HG02981 (cell line): Measurements from ENCODE around the gene SLC5A10.

ENCODE experiments used
- ATAC-seq: cut with Tn5 transposase; IDR thresholded peaks from one replicate; pipeline ENCODE4 v1.9.1; 2021; ENCODE audit warnings: mild to moderate bottlenecking, moderate library complexity; ENCODE audit not compliant: unreplicated experiment

SLC5A10 gene

GRCh38 chr17:18963126-18964017, 11.4 kb downstream of the SLC5A10 start:
- ATAC-seq: no peak

GRCh38 chr17:18964018-18964351, 12.0 kb downstream of the SLC5A10 start:
- no peak for ATAC-seq

GRCh38 chr17:18964550-18964949, 12.6 kb downstream of the SLC5A10 start:
- no peak for ATAC-seq

DNA sequence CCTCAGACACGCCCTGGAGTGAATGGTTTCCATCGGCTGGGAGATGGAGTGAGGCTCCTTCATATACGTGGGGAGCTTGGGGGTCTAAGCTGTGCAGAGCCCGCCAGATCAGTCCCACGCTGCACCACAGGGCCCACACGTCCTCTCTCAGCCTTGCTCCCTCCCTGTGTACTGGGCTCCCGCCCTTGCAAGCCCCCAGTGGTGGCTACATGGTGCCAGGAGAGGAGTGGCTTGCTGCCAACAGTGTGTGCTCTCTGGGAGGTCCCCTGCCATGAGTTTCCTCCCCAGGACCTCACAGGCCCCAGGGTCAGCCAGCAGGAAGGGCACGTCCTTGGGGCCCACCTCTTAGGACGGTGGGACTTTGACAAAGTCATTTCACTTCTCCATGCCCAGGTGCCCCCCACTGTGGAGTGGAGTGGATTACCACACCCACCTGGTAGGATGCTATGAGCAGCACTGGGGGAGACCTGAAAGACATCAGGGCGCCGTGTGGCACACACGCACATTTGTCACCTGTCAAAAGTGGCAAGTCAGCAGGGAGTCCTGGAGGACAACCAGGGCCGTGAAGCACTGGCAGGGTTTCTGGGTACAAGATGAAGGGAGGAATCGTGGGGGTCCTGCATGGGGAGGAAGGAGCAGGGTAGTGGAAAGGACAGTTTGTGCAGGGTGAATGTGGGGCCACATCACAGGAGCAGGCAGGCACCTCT, 13.7 kb downstream of the SLC5A10 start:
- ATAC-seq: no peak

DNA sequence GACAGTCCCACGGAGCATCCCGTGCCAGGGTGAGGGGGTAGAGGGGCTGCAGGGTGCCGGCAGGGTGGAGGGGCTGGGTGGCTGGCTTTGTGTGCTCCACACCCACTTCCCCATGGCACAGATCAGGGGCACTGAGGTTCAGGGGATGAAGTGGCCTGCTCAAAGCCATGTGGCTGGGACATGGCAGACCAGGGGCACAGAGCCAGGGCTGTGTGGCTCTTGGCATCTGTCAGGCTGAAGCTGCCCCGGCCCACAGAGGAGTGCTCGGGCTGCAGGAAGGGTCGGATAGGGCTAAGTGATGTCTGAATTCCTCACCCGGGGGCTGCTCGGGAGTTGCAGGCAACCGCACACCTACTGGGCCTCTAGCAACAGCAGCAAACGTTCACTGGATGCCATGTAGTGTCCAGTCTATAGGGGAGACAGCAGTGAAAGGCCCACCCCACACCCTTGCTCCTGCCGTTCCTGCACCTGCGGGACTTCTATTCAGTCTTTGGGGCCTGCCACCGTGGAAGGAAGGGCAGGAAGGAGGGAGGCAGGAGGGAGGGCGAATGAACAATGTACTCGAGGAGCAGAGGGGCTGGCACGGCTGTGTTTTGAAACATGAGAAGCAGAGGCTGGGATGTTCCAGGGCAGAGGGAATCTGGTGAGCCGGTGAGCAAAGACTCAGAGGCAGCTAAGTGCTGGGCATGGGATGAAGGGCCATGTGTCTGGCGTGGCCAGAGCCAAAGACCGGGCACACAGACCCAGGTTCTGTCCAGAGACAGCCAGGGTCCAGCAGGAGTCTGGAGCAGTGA, 15.1 kb downstream of the SLC5A10 start:
- ATAC-seq: no peak

DNA sequence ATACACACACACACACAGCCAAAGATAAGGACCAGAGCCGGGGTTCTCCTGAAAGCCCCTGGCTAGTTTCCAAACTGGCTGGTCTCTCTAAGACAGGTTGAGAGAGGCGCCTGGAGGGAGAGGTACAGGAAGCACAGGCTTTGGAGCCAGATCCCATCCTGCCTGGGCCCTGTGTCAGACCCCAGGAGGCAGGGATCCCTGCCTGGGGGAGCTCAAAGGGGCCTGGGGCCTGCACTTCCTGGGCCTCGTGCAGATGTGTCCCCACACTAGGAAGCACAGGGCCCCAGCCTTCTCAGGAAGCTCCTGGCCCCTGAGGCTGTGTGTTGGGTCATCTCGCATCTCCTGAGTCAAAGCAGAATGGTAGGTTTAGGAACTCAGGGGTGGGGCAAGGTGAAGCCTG, 16.0 kb downstream of the SLC5A10 start:
- no peak for ATAC-seq

- ATAC-seq: no peak
Observed at GRCh38 chr17:18968345-18968744, 16.4 kb downstream of the SLC5A10 start.

DNA sequence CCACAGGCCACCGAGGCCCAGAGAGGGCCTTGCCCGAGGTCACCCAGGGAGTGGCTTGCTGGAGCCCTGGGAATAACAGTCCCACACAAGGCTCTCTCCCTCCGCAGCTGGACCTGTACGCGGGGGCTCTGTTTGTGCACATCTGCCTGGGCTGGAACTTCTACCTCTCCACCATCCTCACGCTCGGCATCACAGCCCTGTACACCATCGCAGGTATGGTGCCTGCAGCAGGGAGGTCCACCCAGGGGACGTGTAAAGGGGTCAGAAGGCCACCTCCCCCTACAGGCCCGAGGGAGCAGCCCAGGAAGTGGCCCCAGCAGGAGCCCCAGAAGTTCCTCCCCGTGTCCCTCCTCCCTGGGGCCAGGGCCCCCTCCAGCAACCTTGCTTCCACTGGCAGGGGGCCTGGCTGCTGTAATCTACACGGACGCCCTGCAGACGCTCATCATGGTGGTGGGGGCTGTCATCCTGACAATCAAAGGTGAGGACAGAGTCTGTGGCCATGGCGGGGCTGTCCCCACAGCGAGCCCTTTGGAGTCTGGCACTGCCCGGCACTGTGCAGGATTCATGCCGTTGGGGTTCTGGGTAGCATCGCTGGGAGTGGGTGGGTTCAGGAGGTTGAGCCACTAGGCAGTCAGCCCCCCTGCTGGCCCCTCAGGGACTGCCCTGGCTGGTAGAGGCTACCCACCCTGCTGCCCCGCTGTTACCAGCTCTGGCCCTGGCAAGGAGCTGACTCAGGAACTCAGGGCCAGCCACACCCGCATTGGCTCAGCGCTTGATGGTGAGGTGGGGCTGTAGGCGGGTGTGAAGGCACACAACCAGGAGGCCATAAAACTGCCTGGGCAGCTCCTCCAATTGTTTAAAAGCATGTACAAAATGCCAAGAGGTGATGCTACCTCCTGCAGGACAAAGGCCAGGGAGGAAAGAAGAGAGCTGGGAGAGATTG, 17.3 kb downstream of the SLC5A10 start:
- no peak for ATAC-seq

DNA sequence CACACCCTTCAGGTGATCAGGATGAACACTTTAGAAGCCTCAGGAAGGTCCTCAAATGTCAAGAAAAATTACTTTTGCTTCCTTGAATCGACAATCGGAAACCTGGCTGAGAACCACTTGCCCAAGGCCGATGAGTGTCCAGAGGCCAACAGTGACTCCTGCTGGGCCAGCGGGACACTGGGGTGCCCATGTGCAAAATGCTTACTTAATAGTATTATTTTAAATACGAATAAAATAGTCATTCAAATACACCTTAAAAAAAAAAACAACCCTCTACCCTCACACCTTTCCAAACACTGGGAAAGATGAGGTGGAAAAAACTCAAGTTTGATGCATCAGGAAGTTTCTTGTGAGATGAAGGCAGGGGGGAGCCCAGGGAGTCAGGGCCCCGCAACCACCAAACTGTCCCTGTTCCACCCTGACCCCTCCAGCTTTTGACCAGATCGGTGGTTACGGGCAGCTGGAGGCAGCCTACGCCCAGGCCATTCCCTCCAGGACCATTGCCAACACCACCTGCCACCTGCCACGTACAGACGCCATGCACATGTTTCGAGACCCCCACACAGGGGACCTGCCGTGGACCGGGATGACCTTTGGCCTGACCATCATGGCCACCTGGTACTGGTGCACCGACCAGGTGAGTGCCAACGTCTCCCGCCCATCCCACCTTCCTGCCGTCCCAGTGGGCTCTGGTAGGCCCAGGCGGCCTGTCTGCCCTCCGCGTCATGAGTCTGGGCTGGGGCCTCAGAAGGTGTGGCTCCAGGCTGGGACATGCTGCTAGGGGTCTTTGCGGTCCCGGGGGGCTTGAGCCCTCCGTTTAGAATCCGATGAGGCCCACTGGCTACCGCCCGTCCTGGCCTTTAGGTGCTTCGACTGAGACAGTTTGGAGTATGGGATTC, 18.9 kb downstream of the SLC5A10 start:
- ATAC-seq: no peak

- no peak for ATAC-seq
Observed at GRCh38 chr17:18971801-18972200, 19.8 kb downstream of the SLC5A10 start.

DNA sequence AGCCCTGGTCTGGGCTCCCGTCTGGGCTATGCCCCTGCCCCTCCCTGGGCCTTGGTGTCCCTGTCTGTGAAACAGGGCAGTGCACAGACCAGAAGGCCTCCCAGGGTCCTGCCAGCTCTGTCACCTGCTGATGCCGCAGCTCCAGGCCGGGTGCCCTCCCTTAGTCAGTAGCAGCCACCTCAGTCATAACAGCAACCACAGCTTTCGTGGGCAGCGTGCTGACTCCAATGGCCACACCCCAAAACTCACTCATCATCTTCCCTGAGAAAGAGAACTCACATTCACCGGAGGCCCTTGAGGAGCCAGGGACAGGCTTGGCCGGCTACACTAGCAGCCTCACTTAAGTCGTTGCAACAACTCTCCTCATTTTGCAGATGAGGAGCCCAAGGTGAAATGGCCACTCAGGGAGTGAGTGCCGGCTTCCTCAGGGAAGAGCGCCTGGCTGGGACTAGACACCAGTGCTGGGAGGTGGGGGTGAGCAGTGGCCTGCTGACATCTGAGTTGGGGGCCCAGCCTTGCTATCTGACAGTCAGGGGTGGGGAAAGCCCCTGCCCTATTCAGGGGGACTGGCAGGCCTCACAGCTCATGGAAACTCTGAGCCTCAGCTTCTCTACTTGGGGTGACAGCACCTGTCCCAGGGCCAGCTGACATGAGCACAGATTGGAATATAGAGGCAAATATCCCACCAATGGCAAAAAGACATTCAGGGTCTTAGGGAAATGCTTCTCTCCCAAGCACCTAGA, 22.6 kb downstream of the SLC5A10 start:
- no peak for ATAC-seq

- no peak for ATAC-seq
Observed at GRCh38 chr17:18975597-18975996, 23.6 kb downstream of the SLC5A10 start.

GRCh38 chr17:18976201-18976600, 24.2 kb downstream of the SLC5A10 start:
- ATAC-seq: no peak

DNA sequence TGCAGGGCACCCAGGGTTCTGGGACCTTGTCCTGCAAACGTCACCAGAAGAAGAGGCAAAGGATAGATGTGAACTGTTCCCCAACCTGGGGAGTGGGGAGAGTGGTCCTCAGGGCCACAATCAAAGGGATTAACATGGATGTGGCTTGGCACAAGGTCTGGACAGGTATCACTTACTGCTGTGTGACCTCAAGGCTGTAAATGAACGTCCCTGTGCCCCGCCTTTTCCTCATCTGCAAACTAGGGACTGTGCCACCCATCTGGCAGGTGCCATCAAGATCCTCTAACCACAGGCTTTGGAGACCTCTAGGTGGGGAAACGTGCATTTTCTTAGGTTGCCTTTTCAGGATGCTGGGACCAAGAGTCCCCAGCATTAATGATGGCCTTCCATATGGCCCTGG, 25.1 kb downstream of the SLC5A10 start:
- no peak for ATAC-seq

DNA sequence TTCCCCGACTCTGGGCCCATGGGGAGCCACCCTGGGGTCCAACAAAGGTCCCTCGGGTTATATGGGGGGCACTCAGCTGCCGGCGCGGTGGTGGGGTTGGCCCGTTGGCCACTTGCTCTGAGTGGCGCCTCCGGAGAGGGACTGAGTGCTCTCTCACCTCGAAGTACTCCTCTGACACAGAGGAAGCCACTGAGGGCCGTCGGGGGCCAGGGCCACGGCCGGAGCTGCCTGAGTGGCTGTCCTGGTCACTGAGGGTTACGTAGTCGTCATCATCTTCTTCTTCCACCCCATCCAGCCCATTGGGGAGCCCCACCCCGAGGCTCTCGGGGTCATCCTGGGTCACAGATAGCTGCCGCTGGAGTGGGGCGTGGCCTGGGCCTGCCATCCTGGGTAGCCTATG, 25.7 kb downstream of the SLC5A10 start:
- ATAC-seq: no peak

DNA sequence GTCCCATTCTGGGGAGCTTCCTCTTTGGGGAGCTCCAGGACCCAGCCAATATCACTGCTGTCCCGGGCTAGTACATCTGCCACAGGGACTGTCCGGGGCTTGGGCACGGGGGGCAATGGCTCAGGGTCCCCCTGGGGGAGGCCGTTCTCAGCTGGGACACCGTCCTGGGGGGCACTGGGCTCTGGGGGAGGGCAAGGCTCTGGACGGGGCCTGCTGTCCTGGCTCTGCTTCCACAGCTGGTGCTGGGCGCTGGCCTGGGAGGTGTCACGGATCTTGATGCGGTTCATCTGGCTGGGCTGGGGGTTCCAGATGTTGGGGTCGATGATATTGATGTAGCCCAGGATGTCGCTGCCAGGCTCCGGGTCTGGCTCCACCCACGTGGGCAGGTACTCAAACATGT, 26.1 kb downstream of the SLC5A10 start:
- ATAC-seq: no peak

DNA sequence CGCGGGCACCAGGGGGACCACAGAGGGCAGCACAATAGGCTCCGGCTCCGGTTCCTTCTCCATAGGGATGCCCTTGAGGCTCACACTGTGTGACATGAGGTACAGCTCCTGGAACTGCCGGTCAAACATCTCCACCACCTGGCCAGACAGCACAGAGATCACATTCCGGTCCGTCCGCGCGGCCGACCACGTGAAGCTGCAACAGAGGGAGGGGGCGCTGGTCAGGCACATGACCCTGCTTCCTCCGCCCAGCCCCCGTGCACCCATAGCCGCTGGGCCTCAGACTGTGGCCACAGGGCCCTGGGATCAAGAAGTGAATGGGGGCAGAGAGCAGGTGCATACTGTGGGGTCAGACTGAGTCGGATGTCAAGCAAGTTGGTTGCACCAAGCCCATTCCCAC, 26.7 kb downstream of the SLC5A10 start:
- no peak for ATAC-seq

DNA sequence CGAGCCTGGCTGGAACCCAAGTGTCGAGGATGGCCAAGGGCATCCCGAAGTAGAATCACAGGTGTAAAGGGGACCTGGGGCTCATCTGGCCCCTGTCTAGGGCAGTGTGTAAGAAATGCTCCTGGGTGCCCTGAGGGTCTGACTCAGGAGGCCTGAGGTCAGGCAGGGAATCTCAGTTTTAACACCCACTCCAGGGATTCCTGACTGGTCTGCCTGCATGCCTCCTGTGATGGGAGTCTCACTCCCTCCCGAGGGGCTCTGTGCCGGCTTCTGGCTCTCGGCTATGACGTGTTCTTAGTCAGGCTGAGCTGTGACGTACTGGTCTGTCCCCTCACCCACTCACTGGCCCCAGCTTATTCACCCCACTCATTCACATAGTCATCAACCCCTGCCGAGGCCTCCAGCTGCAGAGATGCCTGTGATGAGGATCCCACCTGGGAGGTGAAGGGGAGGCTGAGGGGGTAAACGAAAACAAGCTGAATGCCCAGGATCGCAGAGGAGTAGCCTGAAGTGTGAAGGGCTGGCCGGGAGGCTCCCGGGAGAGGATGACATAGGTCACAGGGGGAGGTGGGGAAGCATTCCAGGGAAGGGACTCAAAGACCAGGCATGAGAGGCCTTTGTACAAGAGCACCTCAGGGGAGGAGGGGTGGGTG, 28.8 kb downstream of the SLC5A10 start:
- no peak for ATAC-seq

GRCh38 chr17:18981335-18981641, 29.3 kb downstream of the SLC5A10 start:
- ATAC-seq: no peak
